Keratinocyte (primary cell): Measurements from ENCODE around the gene UBASH3B. TPM values are rescaled to one million over a fixed set of nuclear protein-coding genes. Genes with fewer than 3 reads are reported as not detected.

Experiments
- DNase-seq: peaks from one replicate; pipeline ENCODE4 v3.0.0-alpha.2; 2011; ENCODE audit warnings: low read depth, missing footprints, low spot score
- FAIRE-seq: peaks from 2 replicates; lab custom pipeline; 2011; peaks lifted over from hg19 to GRCh38; lab: Jason Lieb, UNC
- H2AFZ ChIP-seq: 2 replicates; pipeline ENCODE4 v1.6.0; 2012; ENCODE audit warnings: low read length, control low read depth, inconsistent platforms; ENCODE audit not compliant: control insufficient read depth
- H3K27ac ChIP-seq: 2 replicates; pipeline ENCODE4 v1.5.1; 2011; ENCODE audit warnings: low read length; ENCODE audit not compliant: control insufficient read depth, insufficient read depth
- H3K27me3 ChIP-seq: 3 replicates; pipeline ENCODE4 v1.6.0; 2011; ENCODE audit warnings: low read length; ENCODE audit not compliant: control insufficient read depth, insufficient read depth; ENCODE audit errors: extremely low read depth
- H3K36me3 ChIP-seq, 2 experiments: 2 replicates in 1 of 2; 3 replicates in 1 of 2; pipeline ENCODE4 v1.5.1; 2011; ENCODE audit warnings: low read length in 2 of 2, mild to moderate bottlenecking in 1 of 2; ENCODE audit not compliant: control insufficient read depth in 2 of 2, insufficient read depth in 2 of 2; ENCODE audit errors: extremely low read depth in 1 of 2
- H3K4me1 ChIP-seq: 3 replicates; pipeline ENCODE4 v1.5.1; 2011; ENCODE audit warnings: low read length; ENCODE audit not compliant: control insufficient read depth, insufficient read depth; ENCODE audit errors: extremely low read depth
- H3K4me2 ChIP-seq: 3 replicates; pipeline ENCODE4 v1.6.0; 2011; ENCODE audit warnings: low read depth, low read length; ENCODE audit not compliant: control insufficient read depth, insufficient read depth; ENCODE audit errors: extremely low read depth
- H3K4me3 ChIP-seq, 3 experiments: fragments of 200-600 bp in 1 of 3; sonication (generic) in 1 of 3; 2 replicates in 2 of 3; 3 replicates in 1 of 3; pipeline ENCODE4 v1.5.1; 2011 to 2016; ENCODE audit warnings: low read length in 3 of 3, mild to moderate bottlenecking in 3 of 3, control low read depth in 2 of 3, inconsistent platforms in 1 of 3, low read depth in 1 of 3, mixed read lengths in 1 of 3, mixed run types in 1 of 3, moderate library complexity in 1 of 3; ENCODE audit not compliant: control insufficient read depth in 2 of 3, insufficient read depth in 2 of 3; ENCODE audit errors: extremely low read depth in 1 of 3
- H3K79me2 ChIP-seq: 2 replicates; pipeline ENCODE4 v1.6.0; 2012; ENCODE audit warnings: low read length; ENCODE audit not compliant: control insufficient read depth, insufficient read depth
- H3K9ac ChIP-seq: 3 replicates; pipeline ENCODE4 v1.6.0; 2011; ENCODE audit warnings: low read length; ENCODE audit not compliant: control insufficient read depth, insufficient read depth; ENCODE audit errors: extremely low read depth
- H3K9me1 ChIP-seq: 3 replicates; pipeline ENCODE4 v1.6.0; 2011; ENCODE audit warnings: low read length; ENCODE audit not compliant: control insufficient read depth, insufficient read depth; ENCODE audit errors: extremely low read depth
- H3K9me3 ChIP-seq: 2 replicates; pipeline ENCODE4 v1.5.1; 2012; ENCODE audit warnings: low read depth, low read length; ENCODE audit not compliant: control insufficient read depth
- H4K20me1 ChIP-seq: 3 replicates; pipeline ENCODE4 v1.6.0; 2011; ENCODE audit warnings: low read length; ENCODE audit not compliant: control insufficient read depth, insufficient read depth; ENCODE audit errors: extremely low read depth
- CTCF ChIP-seq, 3 experiments: IDR thresholded peaks in 1 of 3; conservative IDR thresholded peaks in 1 of 3; optimal IDR thresholded peaks in 1 of 3; 2 replicates in 2 of 3; 3 replicates in 1 of 3; pipeline versions ENCODE3 to v1.5.1; 2011; ENCODE audit warnings: low read length in 3 of 3, mild to moderate bottlenecking in 3 of 3, moderate library complexity in 2 of 3, control low read depth in 1 of 3, inconsistent platforms in 1 of 3; ENCODE audit not compliant: insufficient read depth in 2 of 3; ENCODE audit errors: extremely low read depth in 1 of 3
- EZH2 ChIP-seq: IDR thresholded peaks from one replicate; pipeline ENCODE4 v1.6.1; 2012; ENCODE audit warnings: inconsistent platforms, mild to moderate bottlenecking, low read length, moderate library complexity
- dilution Hi-C: fragments of 300-500 bp; cut with MboI; formaldehyde crosslinking; loops from one replicate; pipeline ENCODE4 v1.7.0; 2020; ENCODE audit warnings: low sequenced_read_pairs; ENCODE audit not compliant: extremely low pct_ligation_motif_present
- polyA plus RNA-seq, 5 experiments: library from polyadenylated mRNA; depleted of rRNA in 3 of 5; stranded (reverse) in 3 of 5; stranded (forward) in 1 of 5; unstranded in 1 of 5; fragments of >200 nt; gene quantifications; 1 replicate in 1 of 5; 2 replicates in 3 of 5; 3 replicates in 1 of 5; pipeline versions ENCODE4 v1.2.1 to v1.2.3, GENCODE V29; 2011 to 2012; ENCODE audit warnings: missing spikeins in 2 of 5, low read depth in 1 of 5, low replicate concordance in 1 of 5

The UBASH3B gene
- polyA plus RNA-seq, 1 donor (not counting 4 experiments of a cell fraction or from before 2014, with no cell fraction given), result 25.0 TPM

GRCh38 chr11:122690801-122691548 is 35.5 kb downstream of the UBASH3B start:
- H3K9ac ChIP-seq, result no peak overlapping the region
- no peak for TF ChIP-seq CTCF (optimal IDR thresholded peaks at IDR 0.05 in 1 of 3, IDR thresholded peaks at IDR 0.05 in 1 of 3, conservative IDR thresholded peaks at IDR 0.05 in 1 of 3; ENCODE audit: extremely low read depth in 1 of 3, insufficient read depth in 2 of 3, low read length in 3 of 3)
- TF ChIP-seq EZH2, result no peak

GRCh38 chr11:122691549-122692150 is 36.1 kb downstream of the UBASH3B start:
- peaks cover 59% of the 10 kb centered on the region for H3K79me2 ChIP-seq
- peaks cover 2% of the 10 kb centered on the region for H4K20me1 ChIP-seq
- H3K9me1 ChIP-seq, result no peaks in the 10 kb centered on the region
- H3K4me3 ChIP-seq, result no peak overlapping the region
- peaks cover 0 to 5% of the 10 kb centered on the region in 2 experiments for H3K36me3 ChIP-seq
- H3K9ac ChIP-seq, result no peak overlapping the region
- H3K27ac ChIP-seq, result no peak overlapping the region
- H2AFZ ChIP-seq, result no peak overlapping the region
- dilution Hi-C loops, result no loop called here
- H3K4me2 ChIP-seq, result no peak overlapping the region
- H3K4me1 ChIP-seq, result peaks cover under 1% of the 10 kb centered on the region
- no peaks in the 10 kb centered on the region for H3K27me3 ChIP-seq
- TF ChIP-seq EZH2 (no peak), CTCF (optimal IDR thresholded peaks at IDR 0.05 in 1 of 3, IDR thresholded peaks at IDR 0.05 in 1 of 3, conservative IDR thresholded peaks at IDR 0.05 in 1 of 3; ENCODE audit: extremely low read depth in 1 of 3, insufficient read depth in 2 of 3, low read length in 3 of 3) (no peak)
- DNase-seq (no peak), FAIRE-seq (no peak)
- H3K9me3 ChIP-seq, result no peaks in the 10 kb centered on the region

More at GRCh38 chr11:122690801-122691548, 35.5 kb downstream of the UBASH3B start:
- Histone ChIP-seq H4K20me1 (peaks cover 2% of the 10 kb centered on the region), H3K4me2 (no peak overlapping the region), H2AFZ (no peak overlapping the region), H3K4me3 (no peak overlapping the region), H3K27ac (no peak overlapping the region), H3K9me3 (no peaks in the 10 kb centered on the region), H3K36me3 (peaks cover 0 to 5% of the 10 kb centered on the region in 2 experiments), H3K4me1 (no peaks in the 10 kb centered on the region), H3K79me2 (peaks cover 65% of the 10 kb centered on the region), H3K27me3 (no peaks in the 10 kb centered on the region), H3K9me1 (no peaks in the 10 kb centered on the region)
- DNase-seq, result no peak
- dilution Hi-C loops, result no loop called here
- no peak for FAIRE-seq
